GM11168 (cell line): Measurements from ENCODE around the gene RBM19.

Experiments
- in situ Hi-C: fragments of 300-500 bp; cut with MboI; formaldehyde crosslinking; loops from one replicate; pipeline ENCODE4 v1.12.0; 2022; ENCODE audit warnings: low sequenced_read_pairs; ENCODE audit not compliant: unreplicated experiment

Gene RBM19

GRCh38 chr12:113766879-113767878, 198.9 kb downstream of the RBM19 start:
- in situ Hi-C loops = no loop called here
